Measurements from ENCODE around the gene MAGI1. TPM values are rescaled to one million over a fixed set of nuclear protein-coding genes. Genes with fewer than 3 reads are reported as not detected.
"Not testable (repeated sequence)": the region's sequence is repeated elsewhere in the genome, so short reads cannot be mapped to it uniquely, and the experiment has no call there.

Gene MAGI1
- total RNA-seq, 2 experiments from 2014 or later, result 0.29 to 4.3 TPM

- CTCF ChIA-PET, result no interaction called here
- Mint-ChIP-seq H3K36me3 (no peaks in the 10 kb centered on the region), H3K4me3 (no peak overlapping the region), H3K27me3 (no peaks in the 10 kb centered on the region), H3K27ac (no peak overlapping the region), H3K4me1 (no peaks in the 10 kb centered on the region), H3K9me3 (ENCODE audit: low read depth) (peaks cover 7% of the 10 kb centered on the region)
- ATAC-seq (no peak), DNase-seq (no peak)
These were observed 517.7 kb downstream of the MAGI1 start for GRCh38 chr3:65521032-65521431.

- Mint-ChIP-seq H3K36me3 (no peaks in the 10 kb centered on the region), H3K4me3 (no peak overlapping the region), H3K27ac (no peak overlapping the region), H3K27me3 (no peaks in the 10 kb centered on the region), H3K4me1 (no peaks in the 10 kb centered on the region), H3K9me3 (ENCODE audit: low read depth) (peaks cover 7% of the 10 kb centered on the region)
- ATAC-seq (no peak), DNase-seq (no peak)
- CTCF ChIA-PET, result no interaction called here
These were observed 521.7 kb downstream of the MAGI1 start for GRCh38 chr3:65516998-65517397.

- DNase-seq; H3K4me1 Mint-ChIP-seq; H3K4me3 Mint-ChIP-seq; H3K9me3 Mint-ChIP-seq (ENCODE audit: low read depth); H3K36me3 Mint-ChIP-seq; ATAC-seq; H3K27ac Mint-ChIP-seq; CTCF ChIA-PET; H3K27me3 Mint-ChIP-seq: not testable (repeated sequence)
These were observed 524.4 kb downstream of the MAGI1 start for GRCh38 chr3:65514317-65514716.

- DNase-seq; ATAC-seq; CTCF ChIA-PET; H3K36me3 Mint-ChIP-seq; H3K27ac Mint-ChIP-seq; H3K27me3 Mint-ChIP-seq; H3K9me3 Mint-ChIP-seq (ENCODE audit: low read depth); H3K4me1 Mint-ChIP-seq; H3K4me3 Mint-ChIP-seq: not testable (repeated sequence)
These were observed 529.3 kb downstream of the MAGI1 start for GRCh38 chr3:65509423-65509794.

GRCh38 chr3:65508750-65509422 lies 529.8 kb downstream of the MAGI1 start:
- DNase-seq (no peak), ATAC-seq (no peak)
- H3K4me3 Mint-ChIP-seq, result no peak overlapping the region
- no peak overlapping the region for H3K27ac Mint-ChIP-seq
- no peaks in the 10 kb centered on the region for H3K36me3 Mint-ChIP-seq
- H3K4me1 Mint-ChIP-seq, result no peaks in the 10 kb centered on the region
- CTCF ChIA-PET, result no interaction called here
- H3K9me3 Mint-ChIP-seq (ENCODE audit: low read depth), result no peaks in the 10 kb centered on the region
- H3K27me3 Mint-ChIP-seq, result no peaks in the 10 kb centered on the region

- CTCF ChIA-PET, result no interaction called here
- H3K4me3 Mint-ChIP-seq, result no peak overlapping the region
- DNase-seq (no peak), ATAC-seq (no peak)
- no peak overlapping the region for H3K27ac Mint-ChIP-seq
- no peaks in the 10 kb centered on the region for H3K4me1 Mint-ChIP-seq
- H3K27me3 Mint-ChIP-seq, result no peaks in the 10 kb centered on the region
- no peaks in the 10 kb centered on the region for H3K36me3 Mint-ChIP-seq
- H3K9me3 Mint-ChIP-seq (ENCODE audit: low read depth), result peaks cover 4% of the 10 kb centered on the region
These were observed 531.3 kb downstream of the MAGI1 start for GRCh38 chr3:65507437-65507836.

- H3K9me3 Mint-ChIP-seq (ENCODE audit: low read depth), result peaks cover 4% of the 10 kb centered on the region
These were observed 534.9 kb downstream of the MAGI1 start for GRCh38 chr3:65503776-65504175.

GRCh38 chr3:65502526-65502925 lies 536.2 kb downstream of the MAGI1 start:
- no peaks in the 10 kb centered on the region for H3K36me3 Mint-ChIP-seq
- no peak for ATAC-seq
- H3K4me3 Mint-ChIP-seq, result no peak overlapping the region
- H3K27ac Mint-ChIP-seq, result no peak overlapping the region
- peaks cover 4% of the 10 kb centered on the region for H3K9me3 Mint-ChIP-seq (ENCODE audit: low read depth)
- no peak for DNase-seq
- H3K4me1 Mint-ChIP-seq, result no peaks in the 10 kb centered on the region
- no peaks in the 10 kb centered on the region for H3K27me3 Mint-ChIP-seq
- CTCF ChIA-PET, result no interaction called here

More at GRCh38 chr3:65503776-65504175, 534.9 kb downstream of the MAGI1 start:
- H3K27me3 Mint-ChIP-seq, result no peaks in the 10 kb centered on the region
- H3K27ac Mint-ChIP-seq, result no peak overlapping the region
- ATAC-seq (no peak), DNase-seq (no peak)
- H3K36me3 Mint-ChIP-seq, result no peaks in the 10 kb centered on the region
- CTCF ChIA-PET, result no interaction called here
- no peaks in the 10 kb centered on the region for H3K4me1 Mint-ChIP-seq
- H3K4me3 Mint-ChIP-seq, result no peak overlapping the region

GRCh38 chr3:65500398-65501306 lies 538.1 kb downstream of the MAGI1 start:
- ATAC-seq (no peak), DNase-seq (no peak)
- Mint-ChIP-seq H3K27ac (no peak overlapping the region), H3K36me3 (no peaks in the 10 kb centered on the region), H3K4me1 (no peaks in the 10 kb centered on the region), H3K27me3 (no peaks in the 10 kb centered on the region), H3K4me3 (no peak overlapping the region), H3K9me3 (ENCODE audit: low read depth) (peaks cover 5% of the 10 kb centered on the region)
- CTCF ChIA-PET, result no interaction called here

GRCh38 chr3:65497846-65498245 lies 540.9 kb downstream of the MAGI1 start:
- ATAC-seq (no peak), DNase-seq (no peak)
- H3K9me3 Mint-ChIP-seq (ENCODE audit: low read depth), result peaks cover 3% of the 10 kb centered on the region
- no peak overlapping the region for H3K27ac Mint-ChIP-seq
- H3K36me3 Mint-ChIP-seq, result no peaks in the 10 kb centered on the region
- CTCF ChIA-PET, result no interaction called here
- H3K27me3 Mint-ChIP-seq, result no peaks in the 10 kb centered on the region
- H3K4me1 Mint-ChIP-seq, result no peaks in the 10 kb centered on the region
- no peak overlapping the region for H3K4me3 Mint-ChIP-seq

GRCh38 chr3:65497236-65497635 lies 541.5 kb downstream of the MAGI1 start:
- H3K27me3 Mint-ChIP-seq, result no peaks in the 10 kb centered on the region
- CTCF ChIA-PET, result no interaction called here
- DNase-seq, result no peak
- no peaks in the 10 kb centered on the region for H3K4me1 Mint-ChIP-seq
- no peak for ATAC-seq
- H3K9me3 Mint-ChIP-seq (ENCODE audit: low read depth), result peaks cover 3% of the 10 kb centered on the region
- H3K4me3 Mint-ChIP-seq, result no peak overlapping the region
- no peak overlapping the region for H3K27ac Mint-ChIP-seq
- H3K36me3 Mint-ChIP-seq, result no peaks in the 10 kb centered on the region

GRCh38 chr3:65493938-65494337 lies 544.8 kb downstream of the MAGI1 start:
- CTCF ChIA-PET, result no interaction called here
- Mint-ChIP-seq H3K36me3 (no peaks in the 10 kb centered on the region), H3K9me3 (ENCODE audit: low read depth) (peaks cover 3% of the 10 kb centered on the region), H3K27me3 (no peaks in the 10 kb centered on the region), H3K4me3 (no peak overlapping the region), H3K4me1 (no peaks in the 10 kb centered on the region), H3K27ac (no peak overlapping the region)
- DNase-seq (no peak), ATAC-seq (no peak)

GRCh38 chr3:65493371-65493882 lies 545.3 kb downstream of the MAGI1 start:
- no peaks in the 10 kb centered on the region for H3K4me1 Mint-ChIP-seq
- H3K9me3 Mint-ChIP-seq (ENCODE audit: low read depth), result peaks cover 3% of the 10 kb centered on the region
- no peak overlapping the region for H3K27ac Mint-ChIP-seq
- H3K36me3 Mint-ChIP-seq, result no peaks in the 10 kb centered on the region
- DNase-seq, result no peak
- no peak overlapping the region for H3K4me3 Mint-ChIP-seq
- CTCF ChIA-PET, result no interaction called here
- no peaks in the 10 kb centered on the region for H3K27me3 Mint-ChIP-seq
- ATAC-seq, result no peak

GRCh38 chr3:65492249-65492648 lies 546.5 kb downstream of the MAGI1 start:
- Mint-ChIP-seq H3K9me3 (ENCODE audit: low read depth) (peaks cover 3% of the 10 kb centered on the region), H3K27me3 (no peaks in the 10 kb centered on the region), H3K4me1 (no peaks in the 10 kb centered on the region), H3K4me3 (no peak overlapping the region), H3K36me3 (no peaks in the 10 kb centered on the region), H3K27ac (no peak overlapping the region)
- CTCF ChIA-PET, result no interaction called here
- DNase-seq (no peak), ATAC-seq (no peak)
